HG02642 (cell line): Measurements from ENCODE around the gene GSDME.
A peak's percentile ranks its signal among the peaks of the same experiment; 100 is the strongest.
"Not testable (repeated sequence)": the region's sequence is repeated elsewhere in the genome, so short reads cannot be mapped to it uniquely, and the experiment has no call there.

Experiments used
- ATAC-seq: cut with Tn5 transposase; IDR thresholded peaks from one replicate; pipeline ENCODE4 v1.9.1; 2021; ENCODE audit warnings: mild to moderate bottlenecking; ENCODE audit not compliant: unreplicated experiment, poor library complexity

Gene GSDME

GRCh38 chr7:24743471-24743870, 13.8 kb downstream of the GSDME start:
- ATAC-seq, result no peak

DNA sequence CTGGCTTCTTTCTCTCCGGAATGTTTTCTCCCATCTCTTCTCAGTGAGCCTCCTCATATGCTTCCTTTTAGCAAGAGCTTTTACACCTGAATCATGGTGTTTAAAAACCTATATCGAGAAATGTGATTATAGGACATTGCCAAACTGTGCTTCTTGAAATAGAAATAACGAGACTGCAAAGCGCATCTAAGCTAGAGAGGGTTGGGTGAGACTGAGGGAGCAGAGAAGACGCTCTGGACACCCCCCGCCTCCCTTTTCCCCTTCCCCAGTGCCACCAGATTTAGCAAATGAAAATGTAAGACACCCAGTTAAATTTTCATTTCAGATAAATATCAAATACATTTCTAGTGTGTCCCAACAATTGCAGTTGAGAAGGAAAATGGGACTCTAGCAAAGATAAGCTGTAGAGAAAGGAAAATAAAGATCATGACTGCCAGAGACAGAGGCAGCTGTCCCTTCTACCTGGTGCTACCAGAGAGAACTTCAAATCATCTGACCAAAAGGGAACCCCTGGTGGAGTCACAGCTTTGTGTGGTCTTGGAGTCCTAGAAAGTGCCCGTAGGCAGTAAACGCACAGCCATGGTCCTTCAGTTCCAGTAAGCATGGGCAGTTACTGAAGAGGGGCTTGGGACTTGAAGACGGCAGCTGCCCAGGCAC, 14.6 kb downstream of the GSDME start:
- ATAC-seq, result no peak

DNA sequence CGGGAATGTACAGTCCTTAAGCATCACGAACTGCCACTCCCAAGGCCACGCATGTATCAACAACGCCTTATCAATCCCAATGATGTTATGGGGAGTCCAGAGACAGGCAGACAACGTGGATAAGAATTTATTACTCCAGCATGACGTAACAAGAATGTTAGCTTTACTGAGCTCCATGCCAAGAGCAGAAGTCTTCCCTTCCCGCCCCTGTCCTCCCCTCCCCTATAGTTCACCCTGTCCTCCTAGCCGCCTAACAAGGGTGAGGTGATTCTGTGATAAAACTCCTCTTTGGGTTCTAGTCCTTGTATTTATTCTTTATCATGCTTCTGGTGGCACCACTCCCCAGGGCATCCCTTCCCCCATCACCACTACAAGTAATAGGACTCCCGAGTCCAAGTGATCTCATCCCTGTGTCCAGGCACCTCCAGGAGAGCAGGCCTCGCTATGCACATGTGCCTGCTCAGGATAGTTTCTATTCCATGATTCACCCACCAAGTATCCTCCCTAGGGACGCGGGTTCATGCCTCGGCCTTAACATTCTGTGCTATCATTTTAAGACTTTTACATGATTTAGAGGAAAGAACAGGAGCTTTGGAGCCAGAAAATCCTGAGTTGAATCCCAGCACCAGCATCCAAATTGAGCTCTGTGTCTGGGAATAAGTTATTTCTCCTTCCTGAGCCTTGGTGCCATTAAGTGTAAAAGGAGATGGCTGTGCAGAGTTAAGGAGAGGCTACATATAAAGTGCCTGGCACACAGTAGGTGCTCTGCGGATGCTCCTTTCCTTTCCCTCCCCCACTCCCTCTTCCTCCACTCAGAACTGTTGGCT, 15.4 kb downstream of the GSDME start:
- no peak for ATAC-seq

GRCh38 chr7:24740871-24741270, 16.4 kb downstream of the GSDME start:
- no peak for ATAC-seq

DNA sequence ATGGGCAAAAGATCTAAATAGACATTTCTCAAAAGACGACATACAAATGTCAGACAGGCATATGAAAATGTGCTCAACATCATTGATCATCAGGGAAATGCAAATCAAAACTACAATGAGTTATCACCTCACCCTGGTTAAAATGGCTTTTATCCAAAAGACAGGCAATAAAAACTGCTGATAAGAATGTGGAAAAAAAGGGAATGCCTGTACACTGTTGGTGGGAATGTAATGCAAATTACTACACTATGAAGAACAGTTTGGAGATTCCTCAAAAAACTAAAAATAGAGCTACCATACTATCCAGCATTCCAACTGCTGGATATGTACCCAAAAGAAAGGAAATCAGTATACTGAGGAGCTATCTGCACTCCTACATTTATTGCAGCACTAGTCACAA, 18.0 kb downstream of the GSDME start:
- no peak for ATAC-seq

DNA sequence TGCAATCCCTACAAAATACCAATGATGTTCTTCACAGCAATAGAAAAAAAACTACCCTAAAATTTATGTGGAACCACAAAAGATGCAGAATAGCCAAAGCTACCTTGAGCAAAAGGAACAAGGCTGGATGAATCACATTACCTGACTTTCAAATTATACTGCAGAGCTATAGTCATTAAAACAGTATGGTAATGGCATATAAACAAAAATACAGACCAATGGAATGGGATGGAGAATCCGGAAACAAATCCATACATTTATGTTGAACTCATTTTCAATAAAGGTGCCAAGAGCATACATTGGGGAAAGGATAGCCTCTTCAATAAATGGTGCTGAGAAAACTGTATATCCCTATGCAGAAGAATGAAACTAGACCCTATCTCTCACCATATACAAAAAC, 18.7 kb downstream of the GSDME start:
- no peak for ATAC-seq

DNA sequence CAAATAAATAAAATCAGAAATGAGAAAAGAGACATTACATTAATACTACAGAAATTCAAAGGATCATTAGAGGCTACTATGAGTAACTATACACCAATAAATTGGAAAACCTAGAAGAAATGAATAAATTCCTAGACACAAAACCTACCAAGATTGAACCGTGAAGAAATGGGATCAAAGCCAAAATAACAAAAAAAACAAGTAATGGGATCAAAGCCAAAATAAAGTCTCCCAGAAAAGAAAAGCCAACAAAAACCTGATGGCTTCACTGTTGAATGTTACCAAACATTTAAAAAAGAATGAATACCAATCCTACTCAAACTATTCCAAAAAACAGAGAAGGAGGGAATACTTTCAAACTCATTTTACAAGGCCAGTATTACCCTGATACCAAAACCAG, 20.0 kb downstream of the GSDME start:
- ATAC-seq, result no peak

GRCh38 chr7:24735594-24735993, 21.7 kb downstream of the GSDME start:
- not testable (repeated sequence) for ATAC-seq

DNA sequence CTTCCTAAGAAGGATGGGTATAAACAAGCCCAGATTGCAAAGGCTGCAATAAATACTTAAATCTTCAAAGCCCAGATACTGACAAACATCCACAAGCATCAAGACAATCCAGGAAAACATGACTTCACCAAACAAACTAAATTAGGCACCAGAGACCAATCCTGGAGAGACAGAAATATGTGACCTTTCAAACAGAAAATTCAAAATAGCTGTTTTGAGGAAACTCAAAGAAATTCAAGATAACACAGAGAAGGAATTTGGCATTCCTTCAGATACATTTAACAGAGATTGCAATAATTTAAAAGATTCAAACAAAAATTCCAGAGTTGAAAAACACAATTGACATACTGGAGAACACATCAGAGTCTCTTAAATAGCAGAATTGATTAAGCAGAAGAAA, 23.0 kb downstream of the GSDME start:
- no peak for ATAC-seq

DNA sequence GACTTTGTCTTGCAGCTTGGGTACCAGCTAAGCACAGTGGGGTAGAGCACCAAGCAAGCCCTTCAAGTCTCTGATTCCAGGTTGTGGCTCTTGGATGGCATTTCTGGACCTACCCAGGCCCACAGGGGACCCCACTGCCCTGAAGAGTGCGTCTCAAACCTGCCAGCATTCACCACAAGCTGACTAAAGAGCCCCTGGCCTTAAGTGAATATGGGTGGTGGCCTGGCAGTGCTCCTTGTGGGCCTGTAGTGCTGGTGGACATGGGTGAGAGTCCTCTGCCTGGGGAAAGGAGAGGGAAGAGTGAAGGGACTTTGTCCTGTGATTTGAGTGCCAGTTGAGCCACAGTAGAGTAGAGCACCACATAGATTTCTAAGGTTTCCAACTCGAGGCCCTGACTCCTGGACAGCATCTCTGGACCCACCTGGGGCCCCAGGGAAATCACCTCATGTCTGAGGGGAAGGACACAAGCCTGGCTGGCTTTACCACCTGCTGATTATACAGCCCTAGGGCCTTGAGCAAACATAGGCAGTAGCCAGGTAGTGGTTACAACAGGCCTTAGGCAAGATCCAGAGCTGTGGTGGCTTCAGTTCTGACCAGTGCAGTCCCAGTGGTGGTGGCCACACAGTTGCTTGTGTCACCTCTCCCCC, 23.7 kb downstream of the GSDME start:
- no peak for ATAC-seq

- peak; percentile 69 for ATAC-seq
Measured at GRCh38 chr7:24732646-24733413, 24.4 kb downstream of the GSDME start.

- no peak for ATAC-seq
Measured at GRCh38 chr7:24731313-24731712, 26.0 kb downstream of the GSDME start.

DNA sequence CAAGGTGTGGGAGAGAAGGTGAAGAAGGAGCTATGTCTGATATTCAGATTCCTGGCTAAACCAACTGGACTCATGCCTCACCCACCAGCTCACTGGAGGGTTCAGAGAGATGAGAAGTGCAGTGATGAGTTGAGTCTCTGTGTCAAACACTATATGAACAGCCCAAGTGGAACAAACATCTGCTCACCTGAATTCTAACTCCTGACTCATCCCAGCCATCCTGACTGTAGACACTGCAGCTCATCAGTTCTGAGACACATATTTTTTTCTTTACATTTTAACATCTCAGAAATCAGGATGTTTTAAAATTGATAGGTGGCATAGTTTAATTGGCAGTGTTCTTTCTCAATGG, 27.3 kb downstream of the GSDME start:
- no peak for ATAC-seq

DNA sequence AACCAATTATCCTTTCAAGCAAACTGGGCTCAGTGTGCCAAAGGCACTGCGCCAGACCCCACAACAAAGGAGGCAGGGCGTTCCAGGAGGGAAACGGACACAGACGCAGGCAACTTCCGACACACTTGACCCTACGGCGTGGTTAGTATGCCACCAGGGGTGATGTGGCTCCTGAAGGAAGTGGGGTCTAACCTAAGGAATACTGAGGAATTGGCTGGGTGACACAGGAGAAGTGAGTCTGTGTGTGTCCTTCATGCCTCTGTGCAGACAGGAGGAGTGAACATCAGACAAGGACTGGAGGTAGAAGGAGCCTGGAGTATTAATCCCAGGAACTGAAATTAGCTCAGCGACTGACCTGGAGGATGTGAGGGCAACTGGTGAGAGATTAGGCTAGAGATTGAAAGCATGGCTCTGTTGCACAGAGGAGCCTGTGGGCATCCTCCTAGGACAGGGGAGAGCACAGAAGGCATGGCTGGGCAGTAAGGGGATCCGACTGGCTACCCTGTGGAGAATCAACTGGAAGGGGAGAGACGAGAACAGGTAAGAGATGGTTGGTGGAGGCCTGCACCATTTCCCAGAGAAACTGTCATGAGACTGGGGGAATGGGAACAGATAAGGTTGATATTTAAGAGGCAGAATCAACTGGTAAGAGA, 27.8 kb downstream of the GSDME start:
- ATAC-seq, result no peak

DNA sequence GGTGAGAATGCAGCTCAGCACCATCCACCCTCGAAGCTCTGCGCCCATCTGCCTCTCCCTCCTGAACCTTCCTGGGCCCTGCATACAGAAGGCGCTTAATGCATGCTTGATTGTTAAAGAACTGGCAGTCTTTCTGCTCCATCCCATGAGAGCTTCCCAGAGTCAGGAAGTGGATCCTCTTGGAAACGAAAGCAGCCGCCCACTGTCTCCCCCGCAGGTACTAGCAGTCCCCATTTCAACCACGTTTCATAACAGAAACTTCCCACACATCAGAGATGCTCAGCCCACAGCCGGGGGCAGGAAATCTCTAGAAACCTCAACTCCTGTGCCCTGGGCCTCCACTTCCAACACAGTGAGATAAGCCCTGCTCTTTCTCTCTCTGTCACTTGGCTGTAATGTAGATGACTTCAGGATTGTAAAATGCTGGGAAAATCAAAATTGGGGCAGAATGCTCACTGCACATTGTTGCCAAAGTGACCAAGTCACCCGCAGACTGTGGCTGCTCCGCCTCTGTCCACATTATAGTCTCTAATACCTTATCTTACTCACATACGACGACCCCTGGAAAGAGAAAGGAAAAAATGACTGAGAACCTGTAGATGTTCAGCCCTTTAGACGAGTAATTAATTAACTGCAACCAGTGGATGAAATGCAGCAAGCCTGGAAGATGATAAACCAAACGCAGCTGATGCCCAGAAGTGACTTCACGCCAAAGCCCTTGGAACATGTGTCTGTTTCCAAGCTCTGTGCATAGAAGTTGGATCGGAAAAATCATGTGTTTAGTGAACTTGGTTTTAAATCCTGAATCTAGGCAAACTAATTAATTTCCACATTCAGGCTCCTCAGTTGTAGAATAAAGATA, 28.5 kb downstream of the GSDME start:
- ATAC-seq, result peak; percentile 45

- ATAC-seq, result no peak
Measured at GRCh38 chr7:24728121-24728500, 29.2 kb downstream of the GSDME start.

DNA sequence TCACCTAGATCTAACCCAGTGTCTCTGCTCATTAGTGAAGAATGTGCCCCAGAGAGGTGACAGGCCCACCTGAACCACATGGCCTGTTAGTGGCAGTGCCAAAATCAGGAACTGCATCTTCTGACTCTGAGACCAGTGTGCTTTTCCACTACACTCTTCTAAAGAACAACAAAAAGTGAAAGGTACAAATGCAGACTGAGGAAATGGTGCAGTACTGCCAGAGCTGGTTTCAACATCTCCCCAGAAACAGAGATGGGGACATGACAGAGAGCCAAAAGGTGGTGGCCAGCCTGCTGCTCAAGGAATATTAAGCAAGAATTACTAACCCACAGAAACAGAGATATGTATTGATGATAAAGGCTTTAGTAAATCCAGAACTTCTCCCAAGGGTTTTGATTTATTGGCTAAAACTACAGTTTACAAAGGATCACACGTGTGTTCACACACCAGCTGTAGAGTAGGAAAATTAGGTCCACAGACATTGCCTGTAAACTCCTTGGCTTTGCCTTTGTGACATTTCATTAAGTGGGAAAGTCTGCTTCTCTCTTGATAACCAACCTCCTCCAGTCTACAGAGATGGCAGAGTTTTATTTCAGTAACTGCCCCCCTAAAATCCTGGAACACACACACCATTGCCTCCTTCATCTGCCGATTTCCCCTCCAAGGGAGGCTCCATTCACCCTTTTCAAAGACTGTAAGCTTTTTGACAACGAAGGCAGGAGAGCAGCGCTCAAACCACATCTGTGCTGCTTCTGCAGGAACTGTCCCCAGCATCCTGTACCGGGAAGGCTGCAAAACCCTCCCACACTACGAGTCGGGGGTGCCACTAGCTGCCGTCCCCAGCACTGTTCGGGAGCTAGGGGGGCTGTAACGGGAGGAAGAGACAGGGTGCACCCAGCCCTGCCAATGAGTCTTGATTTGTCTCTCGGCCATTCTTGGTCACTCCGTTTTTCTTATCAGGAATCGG, 29.8 kb downstream of the GSDME start:
- peak; percentile 55 for ATAC-seq

DNA sequence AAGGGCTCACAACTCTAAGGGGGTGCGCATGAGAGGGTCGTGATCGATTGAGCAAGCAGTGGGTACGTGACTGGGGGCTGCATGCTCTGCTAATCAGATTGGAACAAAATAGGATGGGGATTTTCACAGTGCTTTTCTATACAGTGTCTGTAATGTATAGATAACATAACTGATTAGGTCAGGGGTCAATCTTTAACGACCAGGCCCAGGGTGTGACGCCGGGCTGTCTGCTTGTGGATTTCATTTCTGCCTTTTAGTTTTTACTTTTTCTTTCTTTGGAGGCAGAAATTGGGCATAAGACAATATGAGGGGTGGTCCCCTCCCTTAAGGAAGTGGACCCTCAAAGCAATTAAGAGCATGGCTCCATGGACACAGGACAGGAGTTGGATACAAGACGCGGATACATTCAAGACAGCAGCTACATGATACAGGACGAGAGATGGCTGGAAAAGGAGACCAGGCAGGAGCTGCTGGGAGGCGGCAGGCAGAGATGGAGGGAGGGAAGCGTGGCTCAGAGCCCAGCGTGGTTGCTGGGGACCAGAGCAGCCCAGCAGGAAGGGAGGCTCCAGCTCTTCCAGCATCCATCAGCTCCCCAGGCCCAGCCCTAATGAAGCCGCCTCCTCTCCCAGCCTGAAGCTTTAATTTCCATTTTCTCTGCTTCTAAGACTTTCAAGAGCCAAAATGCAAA, 31.6 kb downstream of the GSDME start:
- ATAC-seq, result no peak
